Measurements from ENCODE around the gene LRRC30. TPM values are rescaled to one million over a fixed set of nuclear protein-coding genes. Genes with fewer than 3 reads are reported as not detected.

The LRRC30 gene
- total RNA-seq, 1 donor from 2014 or later: not detected

GRCh38 chr18:7221424-7222155 lies 9.3 kb upstream of the LRRC30 start:
- Mint-ChIP-seq H3K4me3 (no peak overlapping the region), H3K27ac (no peak overlapping the region)
- peak; percentile 60 for DNase-seq

GRCh38 chr18:7224198-7224597 lies 6.7 kb upstream of the LRRC30 start:
- H3K27me3 Mint-ChIP-seq: no peaks in the 10 kb centered on the region
- no peaks in the 10 kb centered on the region for H3K36me3 Mint-ChIP-seq (ENCODE audit: low read depth)
- DNase-seq: no peak
- H3K4me1 Mint-ChIP-seq: no peaks in the 10 kb centered on the region
- no peaks in the 10 kb centered on the region for H3K9me3 Mint-ChIP-seq
- no peak overlapping the region for H3K4me3 Mint-ChIP-seq
- intact Hi-C loops (cut with micrococcal nuclease): no loop called here
- H3K27ac Mint-ChIP-seq: no peak overlapping the region

More at GRCh38 chr18:7221424-7222155, 9.3 kb upstream of the LRRC30 start:
- H3K27me3 Mint-ChIP-seq: no peaks in the 10 kb centered on the region
- no peaks in the 10 kb centered on the region for H3K4me1 Mint-ChIP-seq
- intact Hi-C loops (cut with micrococcal nuclease): no loop called here
- no peaks in the 10 kb centered on the region for H3K9me3 Mint-ChIP-seq
- H3K36me3 Mint-ChIP-seq (ENCODE audit: low read depth): no peaks in the 10 kb centered on the region

- Mint-ChIP-seq H3K27me3 (no peaks in the 10 kb centered on the region), H3K4me3 (no peak overlapping the region), H3K27ac (no peak overlapping the region), H3K9me3 (no peaks in the 10 kb centered on the region), H3K36me3 (ENCODE audit: low read depth) (no peaks in the 10 kb centered on the region), H3K4me1 (no peaks in the 10 kb centered on the region)
- no peak for DNase-seq
- intact Hi-C loops (cut with micrococcal nuclease): no loop called here
Measured at GRCh38 chr18:7232218-7232617, 1.3 kb downstream of the LRRC30 start.

- no peaks in the 10 kb centered on the region for H3K9me3 Mint-ChIP-seq
- intact Hi-C loops (cut with micrococcal nuclease): no loop called here
- no peaks in the 10 kb centered on the region for H3K4me1 Mint-ChIP-seq
- H3K27ac Mint-ChIP-seq: no peak overlapping the region
- H3K36me3 Mint-ChIP-seq (ENCODE audit: low read depth): no peaks in the 10 kb centered on the region
- DNase-seq: no peak
- no peaks in the 10 kb centered on the region for H3K27me3 Mint-ChIP-seq
- H3K4me3 Mint-ChIP-seq: no peak overlapping the region
Measured at GRCh38 chr18:7233134-7233810, 2.4 kb downstream of the LRRC30 start.

- no peak overlapping the region for H3K4me3 Mint-ChIP-seq
- H3K27ac Mint-ChIP-seq: no peak overlapping the region
Measured at GRCh38 chr18:7234091-7234490, 3.2 kb downstream of the LRRC30 start.

GRCh38 chr18:7234956-7235355 lies 4.1 kb downstream of the LRRC30 start:
- Mint-ChIP-seq H3K36me3 (ENCODE audit: low read depth) (no peaks in the 10 kb centered on the region), H3K27me3 (no peaks in the 10 kb centered on the region), H3K9me3 (no peaks in the 10 kb centered on the region), H3K27ac (no peak overlapping the region), H3K4me3 (no peak overlapping the region), H3K4me1 (no peaks in the 10 kb centered on the region)
- DNase-seq: no peak
- intact Hi-C loops (cut with micrococcal nuclease): no loop called here

More at GRCh38 chr18:7234091-7234490, 3.2 kb downstream of the LRRC30 start:
- intact Hi-C loops (cut with micrococcal nuclease): no loop called here
- Mint-ChIP-seq H3K9me3 (no peaks in the 10 kb centered on the region), H3K4me1 (no peaks in the 10 kb centered on the region), H3K27me3 (no peaks in the 10 kb centered on the region), H3K36me3 (ENCODE audit: low read depth) (no peaks in the 10 kb centered on the region)
- no peak for DNase-seq

- H3K36me3 Mint-ChIP-seq (ENCODE audit: low read depth): no peaks in the 10 kb centered on the region
- intact Hi-C loops (cut with micrococcal nuclease): no loop called here
- no peaks in the 10 kb centered on the region for H3K27me3 Mint-ChIP-seq
- H3K4me1 Mint-ChIP-seq: no peaks in the 10 kb centered on the region
- H3K9me3 Mint-ChIP-seq: no peaks in the 10 kb centered on the region
- H3K27ac Mint-ChIP-seq: no peak overlapping the region
- H3K4me3 Mint-ChIP-seq: no peak overlapping the region
- DNase-seq: no peak
Measured at GRCh38 chr18:7236072-7236471, 5.2 kb downstream of the LRRC30 start.

- no peaks in the 10 kb centered on the region for H3K4me1 Mint-ChIP-seq
- DNase-seq: no peak
Measured at GRCh38 chr18:7236933-7237332, 6.0 kb downstream of the LRRC30 start.

GRCh38 chr18:7237673-7238272 lies 6.9 kb downstream of the LRRC30 start:
- no peaks in the 10 kb centered on the region for H3K36me3 Mint-ChIP-seq (ENCODE audit: low read depth)
- no peaks in the 10 kb centered on the region for H3K9me3 Mint-ChIP-seq
- H3K4me3 Mint-ChIP-seq: no peak overlapping the region
- intact Hi-C loops (cut with micrococcal nuclease): no loop called here
- H3K4me1 Mint-ChIP-seq: no peaks in the 10 kb centered on the region
- H3K27me3 Mint-ChIP-seq: no peaks in the 10 kb centered on the region
- no peak overlapping the region for H3K27ac Mint-ChIP-seq
- DNase-seq: no peak

More at GRCh38 chr18:7236933-7237332, 6.0 kb downstream of the LRRC30 start:
- Mint-ChIP-seq H3K9me3 (no peaks in the 10 kb centered on the region), H3K4me3 (no peak overlapping the region), H3K36me3 (ENCODE audit: low read depth) (no peaks in the 10 kb centered on the region), H3K27me3 (no peaks in the 10 kb centered on the region), H3K27ac (no peak overlapping the region)
- intact Hi-C loops (cut with micrococcal nuclease): no loop called here

- Mint-ChIP-seq H3K4me3 (no peak overlapping the region), H3K4me1 (no peaks in the 10 kb centered on the region), H3K27me3 (no peaks in the 10 kb centered on the region), H3K9me3 (no peaks in the 10 kb centered on the region), H3K27ac (no peak overlapping the region), H3K36me3 (ENCODE audit: low read depth) (no peaks in the 10 kb centered on the region)
- intact Hi-C loops (cut with micrococcal nuclease): no loop called here
- no peak for DNase-seq
Measured at GRCh38 chr18:7242926-7243325, 12.0 kb downstream of the LRRC30 start.

- Mint-ChIP-seq H3K36me3 (ENCODE audit: low read depth) (no peaks in the 10 kb centered on the region), H3K9me3 (no peaks in the 10 kb centered on the region), H3K4me1 (no peaks in the 10 kb centered on the region), H3K27ac (no peak overlapping the region), H3K4me3 (no peak overlapping the region), H3K27me3 (no peaks in the 10 kb centered on the region)
- DNase-seq: no peak
- intact Hi-C loops (cut with micrococcal nuclease): no loop called here
Measured at GRCh38 chr18:7248877-7249276, 18.0 kb downstream of the LRRC30 start.

- Mint-ChIP-seq H3K27me3 (no peaks in the 10 kb centered on the region), H3K4me1 (no peaks in the 10 kb centered on the region), H3K9me3 (no peaks in the 10 kb centered on the region), H3K36me3 (ENCODE audit: low read depth) (no peaks in the 10 kb centered on the region), H3K27ac (no peak overlapping the region), H3K4me3 (no peak overlapping the region)
- DNase-seq: no peak
- intact Hi-C loops (cut with micrococcal nuclease): no loop called here
Measured at GRCh38 chr18:7254163-7254562, 23.3 kb downstream of the LRRC30 start.

- H3K4me1 Mint-ChIP-seq: no peaks in the 10 kb centered on the region
- DNase-seq: no peak
- H3K27ac Mint-ChIP-seq: no peak overlapping the region
- no peak overlapping the region for H3K4me3 Mint-ChIP-seq
- H3K36me3 Mint-ChIP-seq (ENCODE audit: low read depth): no peaks in the 10 kb centered on the region
- no peaks in the 10 kb centered on the region for H3K27me3 Mint-ChIP-seq
- no peaks in the 10 kb centered on the region for H3K9me3 Mint-ChIP-seq
- intact Hi-C loops (cut with micrococcal nuclease): no loop called here
Measured at GRCh38 chr18:7255054-7255453, 24.2 kb downstream of the LRRC30 start.

- Mint-ChIP-seq H3K9me3 (no peaks in the 10 kb centered on the region), H3K4me3 (no peak overlapping the region)
- no peak for DNase-seq
Measured at GRCh38 chr18:7255643-7256042, 24.8 kb downstream of the LRRC30 start.

More at GRCh38 chr18:7255643-7256042, 24.8 kb downstream of the LRRC30 start:
- intact Hi-C loops (cut with micrococcal nuclease): no loop called here
- no peaks in the 10 kb centered on the region for H3K36me3 Mint-ChIP-seq (ENCODE audit: low read depth)
- no peak overlapping the region for H3K27ac Mint-ChIP-seq
- no peaks in the 10 kb centered on the region for H3K27me3 Mint-ChIP-seq
- H3K4me1 Mint-ChIP-seq: no peaks in the 10 kb centered on the region

Data from activated CD4-positive, alpha-beta T cell treated with anti-CD3 and anti-CD28 coated beads, Interleukin-2, amount 10 ng/mL, durations not matched to agents 24 days and 14 days (primary cell).